K562 (cell line): ENCODE data around the gene IZUMO4. TPM values are rescaled to one million over a fixed set of nuclear protein-coding genes. Genes with fewer than 3 reads are reported as not detected.

Source experiments
- ATAC-seq: fragments of 200-7000 bp; cut with Tn5 transposase; 3 replicates; pipeline ENCODE4 v1.9.1; 2020; ENCODE audit warnings: moderate library complexity
- BruUV-seq: library from RNA; stranded (reverse); fragments of 400-500 nt; replicated peaks from 2 replicates; lab custom pipeline; 2021; lab: Mats Ljungman, UMichigan
- CTCF ChIA-PET: fragments of 300-600 bp; formaldehyde crosslinking; extraction: SDS; loops from one replicate; lab custom pipeline; 2021; ENCODE audit warnings: low intra/inter-chr PET ratio; lab: Yijun Ruan, JAX
- POLR2A ChIA-PET: fragments of 300-600, 350-650 bp; sonication (Branson Sonifier 250); formaldehyde crosslinking; extraction: SDS; loops from one replicate; lab custom pipeline; 2021; ENCODE audit warnings: antibody characterized with exemption, inconsistent platforms; lab: Yijun Ruan, JAX
- DNase-seq, 4 experiments: peaks; one replicate each; pipeline versions ENCODE4 v3.0.0 to v3.0.0-alpha.2; 2011 to 2018; ENCODE audit warnings: low spot score in 3 of 4, mixed read lengths in 3 of 4; ENCODE audit errors: extremely low read depth in 1 of 4
- FAIRE-seq: peaks from 2 replicates; lab custom pipeline; 2011; peaks lifted over from hg19 to GRCh38; lab: Jason Lieb, UNC
- H2AFZ ChIP-seq: 2 replicates; pipeline ENCODE4 v1.6.0; 2011; ENCODE audit warnings: low read depth, low read length, control low read depth, inconsistent platforms
- H3K27ac ChIP-seq: fragments of 200-600 bp; 3 replicates; pipeline ENCODE4 v1.8.0; 2011; ENCODE audit warnings: low read depth, mild to moderate bottlenecking, control low read depth, inconsistent platforms, low read length, moderate library complexity, mixed read lengths; ENCODE audit errors: extremely low read depth
- H3K27me3 ChIP-seq, 2 experiments: fragments of 300-600 bp in 1 of 2; 2 replicates in 1 of 2; 3 replicates in 1 of 2; pipeline versions ENCODE4 v1.6.0 to v1.8.0; 2011; ENCODE audit warnings: inconsistent platforms in 2 of 2, low read length in 2 of 2, mild to moderate bottlenecking in 1 of 2, mixed read lengths in 1 of 2, moderate library complexity in 1 of 2; ENCODE audit not compliant: control insufficient read depth in 2 of 2, insufficient read depth in 2 of 2
- H3K36me3 ChIP-seq: fragments of 300-600 bp; 3 replicates; pipeline ENCODE4 v1.8.0; 2011; ENCODE audit warnings: mild to moderate bottlenecking, low read length, inconsistent platforms; ENCODE audit not compliant: control insufficient read depth, insufficient read depth
- H3K4me1 ChIP-seq, 2 experiments: fragments of 200-600 bp in 1 of 2; replicated peaks in 1 of 2; 2 replicates in 1 of 2; 3 replicates in 1 of 2; pipeline versions ENCODE4 v1.5.1 to v1.8.0; 2011; ENCODE audit warnings: inconsistent platforms in 2 of 2, low read length in 2 of 2, mild to moderate bottlenecking in 1 of 2, mixed read lengths in 1 of 2, moderate library complexity in 1 of 2; ENCODE audit not compliant: control insufficient read depth in 2 of 2, insufficient read depth in 2 of 2
- H3K4me2 ChIP-seq: 2 replicates; pipeline ENCODE4 v1.6.1; 2011; ENCODE audit warnings: low read length, control low read depth, inconsistent platforms, mixed read lengths; ENCODE audit not compliant: insufficient read depth
- H3K4me3 ChIP-seq: fragments of 200-600 bp; sonication (generic), shearing (Covaris generic); 2 replicates; pipeline ENCODE4 v1.5.1; 2016; ENCODE audit warnings: control low read depth, inconsistent platforms
- H3K79me2 ChIP-seq: fragments of 200-600 bp; 3 replicates; pipeline ENCODE4 v1.8.0; 2011; ENCODE audit warnings: low read length, inconsistent platforms; ENCODE audit not compliant: control insufficient read depth, insufficient read depth
- H3K9ac ChIP-seq, 2 experiments: 2 replicates each; pipeline versions ENCODE4 v1.6.0 to v1.6.1; 2011; ENCODE audit warnings: low read depth in 2 of 2, low read length in 2 of 2, control low read depth in 1 of 2, inconsistent platforms in 1 of 2, mild to moderate bottlenecking in 1 of 2, mixed read lengths in 1 of 2; ENCODE audit not compliant: insufficient read depth in 1 of 2
- H3K9me1 ChIP-seq: one replicate; pipeline ENCODE4 v1.6.0; 2011; ENCODE audit warnings: inconsistent platforms, mild to moderate bottlenecking, low read length, moderate library complexity; ENCODE audit not compliant: control insufficient read depth, insufficient read depth
- H3K9me3 ChIP-seq: replicated peaks from 2 replicates; pipeline ENCODE4 v1.5.1; 2011; ENCODE audit warnings: low read depth, low read length, inconsistent platforms; ENCODE audit not compliant: control insufficient read depth, insufficient read depth
- H4K20me1 ChIP-seq: replicated peaks from 2 replicates; pipeline ENCODE4 v1.6.1; 2011; ENCODE audit warnings: low read length, inconsistent platforms, mixed read lengths; ENCODE audit not compliant: control insufficient read depth, insufficient read depth
- DACH1 ChIP-seq: fragments of 450-650 bp; IDR thresholded peaks from 2 replicates; pipeline ENCODE4 v1.6.1; 2018; ENCODE audit not compliant: partially characterized antibody
- NBN ChIP-seq: fragments of 450-650 bp; IDR thresholded peaks from 2 replicates; pipeline ENCODE4 v1.6.1; 2016; ENCODE audit warnings: low read depth, mild to moderate bottlenecking
- NKRF ChIP-seq: fragments of 450-650 bp; IDR thresholded peaks from 2 replicates; pipeline ENCODE4 v1.6.1; 2016; ENCODE audit warnings: borderline replicate concordance
- PHF20 ChIP-seq: fragments of 450-650 bp; IDR thresholded peaks from 2 replicates; pipeline ENCODE4 v1.6.1; 2018; ENCODE audit not compliant: partially characterized antibody
- PTRF ChIP-seq: fragments of 450-650 bp; IDR thresholded peaks from 2 replicates; pipeline ENCODE4 v1.6.1; 2016; ENCODE audit warnings: mild to moderate bottlenecking, missing genetic modification characterization, missing compliant biosample characterization
- RBFOX2 ChIP-seq: fragments of 200-400 bp; formaldehyde crosslinking; IDR thresholded peaks from 2 replicates; pipeline ENCODE4 v1.6.1; 2017; ENCODE audit warnings: low read depth, mild to moderate bottlenecking, low read length, moderate library complexity
- TFAM ChIP-seq: fragments of 250-450 bp; sonication (Bioruptor Pico); conservative IDR thresholded peaks from 2 replicates; pipeline ENCODE4 v1.5.0; 2021; ENCODE audit warnings: mild to moderate bottlenecking, moderate library complexity
- ZBTB2 ChIP-seq: fragments of 450-650 bp; IDR thresholded peaks from 2 replicates; pipeline ENCODE4 v1.6.1; 2016; ENCODE audit warnings: antibody characterized with exemption
- ZBTB40 ChIP-seq, 2 experiments: fragments of 450-650 bp in 1 of 2; sonication (generic) in 1 of 2; formaldehyde crosslinking in 1 of 2; IDR thresholded peaks; 2 replicates each; pipeline versions ENCODE4 v1.7.1 to v1.9.0; 2016 to 2022; ENCODE audit warnings: inconsistent platforms in 1 of 2, mild to moderate bottlenecking in 1 of 2, missing genetic modification reagents in 1 of 2
- WGBS: fragments of 100-300 bp; shearing (Covaris generic); methylation state at CpG from one replicate; pipeline ENCODE4 v1.1.6; 2016; ENCODE audit warnings: low coverage, mixed read lengths; ENCODE audit not compliant: insufficient coverage; ENCODE audit errors: missing lambda C conversion rate; 5-methylcytosine and 5-hydroxymethylcytosine counted together
- in situ Hi-C: fragments of 300-500 bp; cut with MboI; formaldehyde crosslinking; loops from 4 replicates; pipeline ENCODE4 v1.15.0; 2018; ENCODE audit warnings: inconsistent platforms, mixed read lengths
- intact Hi-C: fragments of 100-400 bp; cut with micrococcal nuclease; formaldehyde crosslinking; loops from 2 replicates; pipeline ENCODE4 v1.14.2; 2022
- polyA plus RNA-seq, 8 experiments: library from polyadenylated mRNA; depleted of rRNA in 4 of 8; stranded (reverse) in 5 of 8; unstranded in 3 of 8; fragments of >200 nt; fragmentation: Nextera tagmentation in 2 of 8; fragmentation: Illumina TruSeq in 1 of 8; extraction: Ambion mirVana in 2 of 8; extraction: Trizol in 1 of 8; gene quantifications; 2 replicates each; pipeline versions ENCODE4 v1.2.1 to v1.2.3, GENCODE V29; 2011 to 2014; ENCODE audit warnings: inconsistent platforms in 1 of 8, missing spikeins in 1 of 8
- total RNA-seq, 7 experiments: library from RNA; depleted of rRNA in 6 of 7; stranded (reverse); fragments of >200 nt in 6 of 7; fragmentation: Illumina TruSeq in 2 of 7; extraction: Trizol in 2 of 7; gene quantifications; 2 replicates each; pipeline versions ENCODE4 v1.2.1 to v1.2.3, GENCODE V29; 2011 to 2021; ENCODE audit warnings: low replicate concordance in 1 of 7

The IZUMO4 gene
- total and polyA plus RNA-seq, 9 of the 15 experiments (the other 6 are each of a cell fraction or from before 2014, with no cell fraction given): 0.07 to 3.9 (median 1.2) TPM

GRCh38 chr19:2096034-2096479, 658 bp upstream of the IZUMO4 start, which contains the start of gene MOB3A:
Gene MOB3A (minus strand): TSS chr19:2096326. CDS start chr19:2078560, 17,766 bp downstream.
- Histone ChIP-seq H3K36me3 (peaks cover 22% of the 10 kb centered on the region; the same call in 2 of the 3 replicates), H3K4me2 (peak within 1 kb of the TSS; percentile 91), H3K9ac (peak within 1 kb of the TSS; percentile 77 to 94), H3K27me3 (no peaks in the 10 kb centered on the region), H4K20me1 (no peaks in the 10 kb centered on the region), H3K4me3 (peak within 1 kb of the TSS; percentile 97), H3K9me3 (no peaks in the 10 kb centered on the region), H3K9me1 (no peaks in the 10 kb centered on the region), H3K27ac (peak within 1 kb of the TSS; percentile 88), H2AFZ (peak within 1 kb of the TSS; percentile 97), H3K79me2 (peaks cover 27% of the 10 kb centered on the region), H3K4me1 (peaks cover 6 to 59% of the 10 kb centered on the region in 2 experiments; a peak in 4 of 5 replicates)
- in situ Hi-C loops: no loop called here
- CTCF ChIA-PET: interaction anchor here (0.6 to 0.7 kb wide), 2 partner anchors 295 to 526 kb away, joined by 3 read pairs; no protein-coding TSS in a partner anchor
- peak; percentile 74 to 91 (median 82) for DNase-seq
- WGBS: 2% methylated on average over 36 of the region's 56 CpGs
- BruUV-seq: no TSS peak
- peak; percentile 74 for ATAC-seq
- no peak for FAIRE-seq
- POLR2A ChIA-PET: interaction anchor here (0.6 to 1.0 kb wide), 4 partner anchors 9 to 54 kb away, joined by 3 to 4 read pairs (median 4); no protein-coding TSS in a partner anchor
- intact Hi-C loops: no loop called here
- no peak for TF ChIP-seq ZBTB2
- TF ChIP-seq NBN: peak; percentile 83; the same call in 1 of the 2 replicates
- no peak for TF ChIP-seq PTRF
- TF ChIP-seq PHF20: peak; percentile 60
- TF ChIP-seq ZBTB40 (IDR thresholded peaks at IDR 0.05): 0 out of 2 replicates have a peak, but pooled peaks have one; percentile 53
- TF ChIP-seq ZBTB40 (CRISPR knock-in tag; IDR thresholded peaks at IDR 0.05): no peak
- no peak for TF ChIP-seq TFAM (CRISPR knock-in tag)
- TF ChIP-seq NKRF: peak; percentile 41; the same call in 1 of the 2 replicates
- peak; percentile 47 for TF ChIP-seq DACH1
- peak; percentile 87 for TF ChIP-seq RBFOX2
